ENCODE measurements around the gene BCAS1. TPM values are rescaled to one million over a fixed set of nuclear protein-coding genes. Genes with fewer than 3 reads are reported as not detected.

Gene BCAS1
- total and polyA plus RNA-seq, 10 donors = 0.23 to 1.3 (median 0.55) TPM; not detected in 2

DNA sequence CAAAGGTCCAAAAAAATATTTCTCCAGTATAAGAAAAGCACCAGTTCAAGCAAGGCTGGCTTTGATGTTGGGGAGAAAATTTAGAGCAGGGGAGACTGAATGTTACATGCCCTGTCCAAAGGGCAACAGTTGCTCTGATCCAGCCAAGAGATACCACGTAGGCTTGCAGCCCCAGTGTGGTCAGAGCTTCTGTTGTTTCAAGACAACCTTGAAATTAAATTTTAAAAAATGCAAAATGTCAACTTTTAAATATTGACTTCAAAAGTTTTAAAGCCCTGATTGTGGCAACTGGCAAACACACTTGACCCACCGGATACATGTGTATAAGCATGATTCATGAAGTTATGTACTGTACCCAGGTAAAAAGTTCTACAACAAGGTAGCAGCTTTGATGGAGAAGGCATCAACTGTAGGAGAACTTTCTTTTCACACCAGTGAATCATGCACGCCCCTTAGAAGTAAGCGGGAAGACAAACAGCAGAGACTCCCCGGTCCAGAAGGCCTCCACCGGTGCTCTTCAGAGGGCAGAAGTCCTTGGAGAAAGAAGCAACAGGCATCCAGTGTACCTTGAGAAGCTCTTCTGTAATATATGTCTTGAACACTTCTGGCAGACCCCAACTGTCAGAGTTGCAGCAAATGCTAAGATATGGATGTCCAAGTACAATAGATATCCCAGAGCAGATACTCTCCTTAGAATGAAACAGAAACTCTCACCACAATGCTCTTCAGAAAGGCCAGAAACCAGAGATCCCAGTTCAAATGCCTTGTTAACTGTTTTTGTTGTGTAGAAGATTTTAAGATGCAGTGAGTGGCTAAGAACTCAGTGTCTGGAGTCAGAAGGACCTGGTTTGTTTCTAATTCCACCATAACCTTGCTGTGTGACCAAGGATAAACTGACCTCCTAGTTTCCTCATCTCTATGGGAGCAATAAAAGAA is 115.4 kb downstream of the BCAS1 start:
- no peak overlapping the region for H3K27ac ChIP-seq

DNA sequence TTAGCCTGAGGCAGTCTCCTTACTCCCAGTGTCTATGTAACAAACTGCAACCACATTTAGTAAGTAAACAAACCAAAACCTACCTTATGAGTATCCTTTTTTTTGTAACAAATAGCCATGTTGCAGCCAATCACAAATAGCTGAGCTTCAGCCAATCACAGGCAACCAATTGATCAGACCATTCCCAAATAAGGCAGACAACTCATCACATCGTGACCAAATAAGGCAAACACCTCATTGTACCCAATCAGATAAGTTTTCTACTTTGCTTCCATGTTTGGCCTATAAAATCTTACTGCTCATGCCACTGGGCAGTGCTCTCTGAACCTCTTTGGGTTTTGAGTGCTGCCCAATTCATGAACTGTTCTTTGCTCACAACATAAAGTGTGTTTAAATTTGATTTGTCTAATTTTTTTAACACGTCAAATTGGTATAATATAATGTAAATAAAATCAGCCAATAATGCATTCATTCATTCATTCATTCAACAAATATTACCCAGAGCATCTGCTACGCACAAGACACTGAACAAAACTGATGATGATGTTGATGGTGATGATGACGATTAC is 117.8 kb downstream of the BCAS1 start:
- Histone ChIP-seq H3K9me3 (peaks cover 0 to 20% (median 14%) of the 10 kb centered on the region in 8 donors), H3K27me3 (replicated peaks in 1 of 7) (no peaks in the 10 kb centered on the region), H3K4me1 (peaks cover 12 to 26% (median 20%) of the 10 kb centered on the region in 6 donors), H3K36me3 (no peaks in the 10 kb centered on the region), H3K27ac (no peak overlapping the region), H3K4me3 (no peak overlapping the region)
- WGBS, 5 donors = 95 to 98% (median 96%) methylated on average over 4 of the region's 4 CpGs
- no peak for DNase-seq
- TF ChIP-seq POLR2A (IDR thresholded peaks at IDR 0.05) (no peak), POLR2AphosphoS5 (IDR thresholded peaks at IDR 0.05) (no peak)
- TF ChIP-seq, protein P1, sequence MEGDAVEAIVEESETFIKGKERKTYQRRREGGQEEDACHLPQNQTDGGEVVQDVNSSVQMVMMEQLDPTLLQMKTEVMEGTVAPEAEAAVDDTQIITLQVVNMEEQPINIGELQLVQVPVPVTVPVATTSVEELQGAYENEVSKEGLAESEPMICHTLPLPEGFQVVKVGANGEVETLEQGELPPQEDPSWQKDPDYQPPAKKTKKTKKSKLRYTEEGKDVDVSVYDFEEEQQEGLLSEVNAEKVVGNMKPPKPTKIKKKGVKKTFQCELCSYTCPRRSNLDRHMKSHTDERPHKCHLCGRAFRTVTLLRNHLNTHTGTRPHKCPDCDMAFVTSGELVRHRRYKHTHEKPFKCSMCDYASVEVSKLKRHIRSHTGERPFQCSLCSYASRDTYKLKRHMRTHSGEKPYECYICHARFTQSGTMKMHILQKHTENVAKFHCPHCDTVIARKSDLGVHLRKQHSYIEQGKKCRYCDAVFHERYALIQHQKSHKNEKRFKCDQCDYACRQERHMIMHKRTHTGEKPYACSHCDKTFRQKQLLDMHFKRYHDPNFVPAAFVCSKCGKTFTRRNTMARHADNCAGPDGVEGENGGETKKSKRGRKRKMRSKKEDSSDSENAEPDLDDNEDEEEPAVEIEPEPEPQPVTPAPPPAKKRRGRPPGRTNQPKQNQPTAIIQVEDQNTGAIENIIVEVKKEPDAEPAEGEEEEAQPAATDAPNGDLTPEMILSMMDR (IDR thresholded peaks at IDR 0.05 in 8 of 11, conservative IDR thresholded peaks at IDR 0.05 in 3 of 11) = no peak
- intact Hi-C loops (cut with DNase I; ENCODE audit: low total_unique reads) = no loop called here

More for the DNA sequence above, 115.4 kb downstream of the BCAS1 start:
- no peak overlapping the region for H3K4me3 ChIP-seq
- DNase-seq = no peak
- H3K36me3 ChIP-seq = no peaks in the 10 kb centered on the region
- intact Hi-C loops (cut with DNase I; ENCODE audit: low total_unique reads) = no loop called here
- no peak for TF ChIP-seq POLR2A (IDR thresholded peaks at IDR 0.05)
- TF ChIP-seq, protein P1 (IDR thresholded peaks at IDR 0.05 in 8 of 11, conservative IDR thresholded peaks at IDR 0.05 in 3 of 11) = no peak
- TF ChIP-seq POLR2AphosphoS5 (IDR thresholded peaks at IDR 0.05) = no peak
- peaks cover 0 to 20% (median 14%) of the 10 kb centered on the region in 8 donors for H3K9me3 ChIP-seq
- no peaks in the 10 kb centered on the region for H3K27me3 ChIP-seq (replicated peaks in 1 of 7)
- 89 to 98% (median 92%) methylated on average over 6 of the region's 6 CpGs for WGBS, 5 donors
- H3K4me1 ChIP-seq = peaks cover 2 to 5% (median 2%) of the 10 kb centered on the region in 6 donors

- H3K4me3 ChIP-seq = no peak overlapping the region
- TF ChIP-seq POLR2A (IDR thresholded peaks at IDR 0.05) = no peak
- TF ChIP-seq POLR2AphosphoS5 (IDR thresholded peaks at IDR 0.05) = no peak
- TF ChIP-seq, protein P1 (IDR thresholded peaks at IDR 0.05 in 8 of 11, conservative IDR thresholded peaks at IDR 0.05 in 3 of 11) = no peak
- peaks cover 0 to 14% (median 10%) of the 10 kb centered on the region in 8 donors for H3K9me3 ChIP-seq
- H3K4me1 ChIP-seq = peaks cover 12 to 26% (median 20%) of the 10 kb centered on the region in 6 donors
- WGBS, 5 donors = 82 to 90% (median 83%) methylated on average over 3 of the region's 3 CpGs
- H3K36me3 ChIP-seq = no peaks in the 10 kb centered on the region
- no peaks in the 10 kb centered on the region for H3K27me3 ChIP-seq (replicated peaks in 1 of 7)
- no peak overlapping the region for H3K27ac ChIP-seq
- no peak for DNase-seq
- intact Hi-C loops (cut with DNase I; ENCODE audit: low total_unique reads) = no loop called here
These were observed 119.8 kb downstream of the BCAS1 start for GRCh38 chr20:53950578-53950977.

GRCh38 chr20:53950031-53950430 is 120.4 kb downstream of the BCAS1 start:
- H3K4me3 ChIP-seq = no peak overlapping the region
- WGBS, 5 donors = 50 to 65% (median 57%) methylated on average over 6 to 7 of the region's 7 CpGs
- H3K9me3 ChIP-seq = peaks cover 0 to 14% (median 10%) of the 10 kb centered on the region in 8 donors
- H3K27ac ChIP-seq = no peak overlapping the region
- TF ChIP-seq POLR2AphosphoS5 (IDR thresholded peaks at IDR 0.05) (no peak), POLR2A (IDR thresholded peaks at IDR 0.05) (no peak)
- TF ChIP-seq, protein P1 (IDR thresholded peaks at IDR 0.05 in 8 of 11, conservative IDR thresholded peaks at IDR 0.05 in 3 of 11) = no peak
- H3K36me3 ChIP-seq = no peaks in the 10 kb centered on the region
- H3K4me1 ChIP-seq = peaks cover 12 to 26% (median 20%) of the 10 kb centered on the region in 6 donors
- intact Hi-C loops (cut with DNase I; ENCODE audit: low total_unique reads) = no loop called here
- DNase-seq = no peak
- H3K27me3 ChIP-seq (replicated peaks in 1 of 7) = no peaks in the 10 kb centered on the region
